Mesenchymal stem cell (in vitro differentiated cells and primary cell): ENCODE measurements around the gene TLX1.

Experiments used
- DNase-seq: peaks from one replicate; pipeline ENCODE4 v3.0.0-alpha.2; 2013
- H2AFZ ChIP-seq: one replicate; pipeline ENCODE4 v1.6.1; 2013; ENCODE audit warnings: low read depth, mild to moderate bottlenecking, control low read depth, inconsistent platforms, low read length, moderate library complexity
- H2AK5ac ChIP-seq: 2 replicates; pipeline ENCODE4 v1.6.1; 2013; ENCODE audit warnings: low read length, moderate library complexity, mild to moderate bottlenecking, inconsistent platforms; ENCODE audit not compliant: severe bottlenecking
- H2BK120ac ChIP-seq: one replicate; pipeline ENCODE4 v1.6.1; 2013; ENCODE audit warnings: low read depth, mild to moderate bottlenecking, inconsistent platforms, low read length, moderate library complexity
- H2BK12ac ChIP-seq, 2 experiments: one replicate each; pipeline ENCODE4 v1.6.1; 2013; ENCODE audit warnings: inconsistent platforms in 2 of 2, low read length in 2 of 2, mild to moderate bottlenecking in 2 of 2, moderate library complexity in 2 of 2, control low read depth in 1 of 2
- H2BK15ac ChIP-seq: one replicate; pipeline ENCODE4 v1.6.1; 2013; ENCODE audit warnings: mild to moderate bottlenecking, low read depth, inconsistent platforms; ENCODE audit not compliant: poor library complexity, severe bottlenecking
- H2BK5ac ChIP-seq: 2 replicates; pipeline ENCODE4 v1.6.1; 2013; ENCODE audit warnings: low read depth, mild to moderate bottlenecking, low read length, control low read depth, inconsistent platforms; ENCODE audit not compliant: poor library complexity, severe bottlenecking
- H3K14ac ChIP-seq, 2 experiments: one replicate each; pipeline ENCODE4 v1.6.1; 2013; ENCODE audit warnings: inconsistent platforms in 2 of 2, low read length in 2 of 2, control low read depth in 1 of 2, mild to moderate bottlenecking in 1 of 2, moderate library complexity in 1 of 2
- H3K18ac ChIP-seq, 2 experiments: one replicate each; pipeline ENCODE4 v1.6.1; 2013; ENCODE audit warnings: inconsistent platforms in 2 of 2, low read length in 2 of 2, control low read depth in 1 of 2, low read depth in 1 of 2, mild to moderate bottlenecking in 1 of 2
- H3K23ac ChIP-seq, 2 experiments: one replicate each; pipeline ENCODE4 v1.6.1; 2013; ENCODE audit warnings: inconsistent platforms in 2 of 2, low read length in 2 of 2, mild to moderate bottlenecking in 2 of 2, moderate library complexity in 2 of 2, control low read depth in 1 of 2
- H3K27ac ChIP-seq: 2 replicates; pipeline ENCODE4 v1.5.1; 2013; ENCODE audit warnings: mild to moderate bottlenecking, moderate library complexity, low read length, control low read depth, inconsistent platforms; ENCODE audit not compliant: poor library complexity, severe bottlenecking
- H3K27me3 ChIP-seq, 2 experiments: 2 replicates each; pipeline versions ENCODE4 v1.6.1 to v1.7.0; 2013; ENCODE audit warnings: low read length in 2 of 2, mild to moderate bottlenecking in 2 of 2, moderate library complexity in 2 of 2, control low read depth in 1 of 2, inconsistent platforms in 1 of 2; ENCODE audit not compliant: control insufficient read depth in 1 of 2, insufficient read depth in 1 of 2
- H3K36me3 ChIP-seq, 2 experiments: 2 replicates each; pipeline versions ENCODE4 v1.6.1 to v1.7.0; 2013; ENCODE audit warnings: low read length in 2 of 2, control low read depth in 1 of 2, inconsistent platforms in 1 of 2, low read depth in 1 of 2, mild to moderate bottlenecking in 1 of 2; ENCODE audit not compliant: insufficient read depth in 2 of 2, control insufficient read depth in 1 of 2
- H3K4ac ChIP-seq, 2 experiments: one replicate each; pipeline ENCODE4 v1.6.1; 2013; ENCODE audit warnings: inconsistent platforms in 2 of 2, low read length in 2 of 2, mild to moderate bottlenecking in 2 of 2, moderate library complexity in 2 of 2, control low read depth in 1 of 2, low read depth in 1 of 2
- H3K4me1 ChIP-seq: 2 replicates; pipeline ENCODE4 v1.6.1; 2013; ENCODE audit warnings: low read depth, low read length, control low read depth; ENCODE audit not compliant: control insufficient read depth, insufficient read depth
- H3K4me2 ChIP-seq: 2 replicates; pipeline ENCODE4 v1.6.1; 2013; ENCODE audit warnings: low read length, mild to moderate bottlenecking, inconsistent platforms; ENCODE audit not compliant: poor library complexity, severe bottlenecking
- H3K4me3 ChIP-seq, 2 experiments: 2 replicates each; pipeline versions ENCODE4 v1.5.1 to v1.7.0; 2013; ENCODE audit warnings: low read length in 2 of 2, mild to moderate bottlenecking in 2 of 2, control low read depth in 1 of 2, low read depth in 1 of 2; ENCODE audit not compliant: insufficient read depth in 1 of 2
- H3K79me1 ChIP-seq: replicated peaks from 2 replicates; pipeline ENCODE4 v1.6.1; 2013; ENCODE audit warnings: mild to moderate bottlenecking, control low read depth, low read length, inconsistent platforms; ENCODE audit not compliant: poor library complexity, severe bottlenecking
- H3K9ac ChIP-seq: 2 replicates; pipeline ENCODE4 v1.7.0; 2013; ENCODE audit warnings: mild to moderate bottlenecking, low read length, moderate library complexity
- H3K9me3 ChIP-seq: 2 replicates; pipeline ENCODE4 v1.7.0; 2013; ENCODE audit warnings: mild to moderate bottlenecking, low read length; ENCODE audit not compliant: control insufficient read depth
- H4K8ac ChIP-seq: one replicate; pipeline ENCODE4 v1.6.1; 2013; ENCODE audit warnings: inconsistent platforms, mild to moderate bottlenecking, low read length, moderate library complexity
- H4K91ac ChIP-seq: one replicate; pipeline ENCODE4 v1.6.1; 2013; ENCODE audit warnings: mild to moderate bottlenecking, low read length, inconsistent platforms
- WGBS: methylation state at CpG from one replicate; pipeline ENCODE4 v1.1.7; 2013; ENCODE audit warnings: mixed read lengths; 5-methylcytosine and 5-hydroxymethylcytosine counted together

Gene TLX1

GRCh38 chr10:101112799-101113594 is 18.1 kb upstream of the TLX1 start:
- no peak overlapping the region for H2BK12ac ChIP-seq
- peaks cover 58 to 79% of the 10 kb centered on the region in 2 experiments for H3K27me3 ChIP-seq
- no peak overlapping the region for H3K27ac ChIP-seq
- no peak overlapping the region for H2AFZ ChIP-seq
- no peak overlapping the region for H3K18ac ChIP-seq
- H3K4me2 ChIP-seq: no peak overlapping the region
- no peaks in the 10 kb centered on the region for H3K36me3 ChIP-seq
- no peak overlapping the region for H3K14ac ChIP-seq
- no peak overlapping the region for H2BK5ac ChIP-seq
- no peak overlapping the region for H3K9ac ChIP-seq
- H3K23ac ChIP-seq: no peak overlapping the region
- no peaks in the 10 kb centered on the region for H3K9me3 ChIP-seq
- no peak overlapping the region for H4K91ac ChIP-seq
- no peak overlapping the region for H3K4me3 ChIP-seq
- peaks cover 1% of the 10 kb centered on the region for H3K4me1 ChIP-seq
- DNase-seq: no peak
- no peak overlapping the region for H2AK5ac ChIP-seq
- no peak overlapping the region for H2BK15ac ChIP-seq
- H4K8ac ChIP-seq: no peak overlapping the region
- 14% methylated on average over 10 of the region's 12 CpGs for WGBS
- no peak overlapping the region for H2BK120ac ChIP-seq
- H3K79me1 ChIP-seq: no peaks in the 10 kb centered on the region
- H3K4ac ChIP-seq: no peak overlapping the region

GRCh38 chr10:101113890-101114403 is 17.2 kb upstream of the TLX1 start:
- Histone ChIP-seq H3K23ac (no peak overlapping the region), H3K36me3 (no peaks in the 10 kb centered on the region), H2BK5ac (no peak overlapping the region), H2BK15ac (no peak overlapping the region), H3K4ac (no peak overlapping the region), H3K27me3 (peaks cover 55 to 84% of the 10 kb centered on the region in 2 experiments), H3K14ac (no peak overlapping the region), H4K8ac (no peak overlapping the region), H3K79me1 (no peaks in the 10 kb centered on the region), H3K9ac (no peak overlapping the region), H3K9me3 (no peaks in the 10 kb centered on the region), H3K4me2 (no peak overlapping the region), H3K27ac (no peak overlapping the region), H2AK5ac (no peak overlapping the region), H3K4me1 (no peaks in the 10 kb centered on the region), H3K18ac (no peak overlapping the region), H2BK120ac (no peak overlapping the region), H2AFZ (no peak overlapping the region), H4K91ac (no peak overlapping the region), H3K4me3 (no peak overlapping the region), H2BK12ac (no peak overlapping the region)
- DNase-seq: no peak
- WGBS: 67% methylated on average over 2 of the region's 2 CpGs

GRCh38 chr10:101114646-101115045 is 16.5 kb upstream of the TLX1 start:
- Histone ChIP-seq H2BK120ac (no peak overlapping the region), H3K27ac (no peak overlapping the region), H3K9me3 (no peaks in the 10 kb centered on the region), H3K4me3 (no peak overlapping the region), H3K36me3 (no peaks in the 10 kb centered on the region), H3K9ac (no peak overlapping the region), H3K27me3 (peaks cover 62 to 86% of the 10 kb centered on the region in 2 experiments), H3K14ac (no peak overlapping the region), H3K4ac (no peak overlapping the region), H2BK12ac (no peak overlapping the region), H3K79me1 (no peaks in the 10 kb centered on the region), H2AK5ac (no peak overlapping the region), H3K23ac (no peak overlapping the region), H2BK15ac (no peak overlapping the region), H2AFZ (no peak overlapping the region), H4K8ac (no peak overlapping the region), H3K4me2 (no peak overlapping the region), H3K4me1 (no peaks in the 10 kb centered on the region), H4K91ac (no peak overlapping the region), H2BK5ac (no peak overlapping the region), H3K18ac (no peak overlapping the region)
- DNase-seq: no peak
- WGBS: 63% methylated on average over 1 of the region's 2 CpGs

GRCh38 chr10:101116754-101117153 is 14.3 kb upstream of the TLX1 start:
- H2BK12ac ChIP-seq: no peak overlapping the region
- H3K27ac ChIP-seq: no peak overlapping the region
- H3K14ac ChIP-seq: no peak overlapping the region
- H3K23ac ChIP-seq: no peak overlapping the region
- no peak overlapping the region for H2AK5ac ChIP-seq
- WGBS: 71% methylated on average over 6 of the region's 6 CpGs
- no peak overlapping the region for H4K91ac ChIP-seq
- peaks cover 73 to 90% of the 10 kb centered on the region in 2 experiments for H3K27me3 ChIP-seq
- H3K79me1 ChIP-seq: no peaks in the 10 kb centered on the region
- no peak overlapping the region for H3K9ac ChIP-seq
- no peak overlapping the region for H3K4me2 ChIP-seq
- DNase-seq: no peak
- H2BK15ac ChIP-seq: no peak overlapping the region
- no peak overlapping the region for H3K4me3 ChIP-seq
- H3K36me3 ChIP-seq: no peaks in the 10 kb centered on the region
- H2AFZ ChIP-seq: no peak overlapping the region
- no peak overlapping the region for H2BK120ac ChIP-seq
- peaks cover 8% of the 10 kb centered on the region for H3K4me1 ChIP-seq
- no peak overlapping the region for H2BK5ac ChIP-seq
- H3K9me3 ChIP-seq: no peaks in the 10 kb centered on the region
- no peak overlapping the region for H3K4ac ChIP-seq
- H3K18ac ChIP-seq: no peak overlapping the region
- H4K8ac ChIP-seq: no peak overlapping the region
